ENCODE data around the gene PRKCD. TPM values are rescaled to one million over a fixed set of nuclear protein-coding genes. Genes with fewer than 3 reads are reported as not detected.

The PRKCD gene
- total and polyA plus RNA-seq, 2 of the 4 experiments (the other 2 are of a cell fraction), result 4.3 to 19.0 TPM

DNA sequence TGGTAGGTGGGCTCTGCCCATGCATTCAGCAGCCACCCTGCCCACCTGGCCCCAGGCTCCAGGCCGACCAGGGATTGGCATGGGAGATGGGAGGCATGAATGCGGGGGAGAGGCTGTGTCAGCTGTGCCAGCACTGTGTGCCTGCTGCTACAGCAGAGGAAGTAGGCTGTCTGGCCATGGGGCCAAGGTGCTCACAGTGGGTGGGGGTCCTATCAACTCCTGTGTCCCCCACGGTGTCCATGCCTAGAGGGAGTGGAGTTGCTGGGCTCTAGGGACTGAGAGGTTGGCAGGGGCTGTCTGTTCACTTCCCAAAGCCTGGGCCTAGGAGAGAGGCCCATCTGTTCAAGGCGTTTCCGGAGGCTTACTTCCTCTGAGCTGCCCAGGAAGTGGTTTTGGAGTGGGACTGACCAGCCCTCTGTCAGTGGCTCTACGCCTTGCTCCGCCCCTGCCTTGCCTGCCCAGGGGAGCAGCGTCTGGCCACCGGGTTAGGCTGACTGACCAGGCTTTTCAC, 5.8 kb downstream of the PRKCD start:
- Histone ChIP-seq H3K4me2 (ENCODE audit: low read depth, low read length) (0 out of 2 replicates have a peak overlapping the region, but pooled peaks have one; percentile 12), H3K27me3 (ENCODE audit: control insufficient read depth, insufficient read depth, low read length) (no peaks in the 10 kb centered on the region), H4K5ac (ENCODE audit: low read depth, low read length) (peak overlapping the region; percentile 91), H3K36me3 (ENCODE audit: control insufficient read depth, insufficient read depth, low read length) (0 out of 2 replicates have a peak, but pooled peaks cover 2% of the 10 kb centered on the region), H3K4me1 (ENCODE audit: control insufficient read depth, insufficient read depth, low read length) (peaks cover 17% of the 10 kb centered on the region), H2BK20ac (ENCODE audit: low read depth, low read length) (no peak overlapping the region), H2AFZ (replicated peaks; ENCODE audit: low read length, poor library complexity) (peak overlapping the region; percentile 97), H3K9me3 (ENCODE audit: control insufficient read depth, insufficient read depth, low read length) (no peaks in the 10 kb centered on the region), H3K4ac (ENCODE audit: low read depth, low read length) (peak overlapping the region; percentile 97), H3K18ac (ENCODE audit: low read depth, low read length) (0 out of 2 replicates have a peak overlapping the region, but pooled peaks have one; percentile 42), H2BK15ac (ENCODE audit: low read depth, low read length) (peak overlapping the region; percentile 30; the same call in 1 of the 3 replicates), H4K8ac (ENCODE audit: low read depth in 2 of 2, low read length in 2 of 2) (peak overlapping the region; percentile 90 to 99), H3K14ac (replicated peaks; ENCODE audit: low read depth, low read length) (peak overlapping the region; percentile 94), H4K20me1 (ENCODE audit: insufficient read depth, low read length) (peaks cover 13% of the 10 kb centered on the region; the same call in 1 of the 2 replicates), H4K91ac (ENCODE audit: insufficient read depth, low read depth, low read length) (peak overlapping the region; percentile 89), H3K27ac (ENCODE audit: insufficient read depth, low read length) (peak overlapping the region; percentile 12), H3K4me3 (ENCODE audit: insufficient read depth, low read depth, low read length) (no peak overlapping the region), H3K79me1 (ENCODE audit: low read depth in 1 of 2, low read length in 2 of 2) (peaks cover 22 to 74% of the 10 kb centered on the region in 2 experiments), H2BK5ac (ENCODE audit: low read depth, low read length, poor library complexity, severe bottlenecking) (peak overlapping the region; percentile 80), H3K56ac (ENCODE audit: extremely low read depth, insufficient read depth, low read length) (no peak overlapping the region), H2AK5ac (ENCODE audit: low read depth, low read length) (peak overlapping the region; percentile 96), H2BK120ac (ENCODE audit: low read depth, low read length) (peak overlapping the region; percentile 53; the same call in 1 of the 2 replicates), H2AK9ac (replicated peaks; ENCODE audit: low read depth, low read length, poor library complexity) (peak overlapping the region; percentile 97), H3K9me1 (ENCODE audit: insufficient read depth, low read length) (peaks cover 26% of the 10 kb centered on the region), H3K23ac (ENCODE audit: low read depth, low read length) (peak overlapping the region; percentile 95), H3K9ac (ENCODE audit: low read depth, low read length) (peak overlapping the region; percentile 19; the same call in 1 of the 2 replicates)
- in situ Hi-C loops (cut with MboI; ENCODE audit: low sequenced_read_pairs), result no loop called here
- no TSS peak for BruUV-seq (replicated peaks)
- 38% methylated on average over 5 of the region's 9 CpGs; no CpG with 5 or more reads in 1 of the 2 experiments for WGBS, 2 experiments (ENCODE audit: extremely low coverage in 2 of 2, insufficient read length in 1 of 2)
- POLR2A ChIA-PET (ENCODE audit: unreplicated experiment), result no interaction called here
- peak; percentile 64 for DNase-seq
- intact Hi-C loops (cut with micrococcal nuclease), result no loop called here
- dilution Hi-C loops (cut with HindIII; ENCODE audit: low sequenced_read_pairs, unreplicated experiment), result no loop called here
- no peak for TF ChIP-seq FOS (IDR thresholded peaks at IDR 0.05; ENCODE audit: low read depth, low read length)
- TF ChIP-seq, protein P1, sequence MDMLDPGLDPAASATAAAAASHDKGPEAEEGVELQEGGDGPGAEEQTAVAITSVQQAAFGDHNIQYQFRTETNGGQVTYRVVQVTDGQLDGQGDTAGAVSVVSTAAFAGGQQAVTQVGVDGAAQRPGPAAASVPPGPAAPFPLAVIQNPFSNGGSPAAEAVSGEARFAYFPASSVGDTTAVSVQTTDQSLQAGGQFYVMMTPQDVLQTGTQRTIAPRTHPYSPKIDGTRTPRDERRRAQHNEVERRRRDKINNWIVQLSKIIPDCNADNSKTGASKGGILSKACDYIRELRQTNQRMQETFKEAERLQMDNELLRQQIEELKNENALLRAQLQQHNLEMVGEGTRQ (IDR thresholded peaks at IDR 0.05; ENCODE audit: low read depth, low read length), result no peak
- TF ChIP-seq, protein P2, sequence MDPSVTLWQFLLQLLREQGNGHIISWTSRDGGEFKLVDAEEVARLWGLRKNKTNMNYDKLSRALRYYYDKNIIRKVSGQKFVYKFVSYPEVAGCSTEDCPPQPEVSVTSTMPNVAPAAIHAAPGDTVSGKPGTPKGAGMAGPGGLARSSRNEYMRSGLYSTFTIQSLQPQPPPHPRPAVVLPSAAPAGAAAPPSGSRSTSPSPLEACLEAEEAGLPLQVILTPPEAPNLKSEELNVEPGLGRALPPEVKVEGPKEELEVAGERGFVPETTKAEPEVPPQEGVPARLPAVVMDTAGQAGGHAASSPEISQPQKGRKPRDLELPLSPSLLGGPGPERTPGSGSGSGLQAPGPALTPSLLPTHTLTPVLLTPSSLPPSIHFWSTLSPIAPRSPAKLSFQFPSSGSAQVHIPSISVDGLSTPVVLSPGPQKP (IDR thresholded peaks at IDR 0.05; ENCODE audit: borderline replicate concordance, low read depth, low read length), result no peak
- no peak for TF ChIP-seq RCOR1 (IDR thresholded peaks at IDR 0.05; ENCODE audit: insufficient replicate concordance, low read length)
- TF ChIP-seq RFX5 (IDR thresholded peaks at IDR 0.05; ENCODE audit: low read depth, low read length), result no peak
- TF ChIP-seq SMC3 (IDR thresholded peaks at IDR 0.05; ENCODE audit: low read depth, low read length), result no peak
- TF ChIP-seq CTCF (conservative IDR thresholded peaks at IDR 0.05; ENCODE audit: low read depth, low read length), result no peak
- TF ChIP-seq MAFK (IDR thresholded peaks at IDR 0.05; ENCODE audit: low read depth, low read length), result no peak
- peak; percentile 82 for ATAC-seq (ENCODE audit: low read depth)
- CTCF ChIA-PET, result no interaction called here

Data from IMR-90 (cell line).